Measurements from ENCODE around the gene RPP38. TPM values are rescaled to one million over a fixed set of nuclear protein-coding genes. Genes with fewer than 3 reads are reported as not detected.

The RPP38 gene
- total and polyA plus RNA-seq, 2 of the 13 experiments (the other 11 are each of a cell fraction or from before 2014, with no cell fraction given) = 11.7 to 16.4 TPM

- no peak for TF ChIP-seq FUBP1 (CRISPR knock-in tag; IDR thresholded peaks at IDR 0.05; ENCODE audit: borderline replicate concordance)
- 0 out of 2 replicates have a peak, but pooled peaks have one; percentile 13 for TF ChIP-seq SIN3A (IDR thresholded peaks at IDR 0.05; ENCODE audit: borderline replicate concordance, low read depth, low read length)
- TF ChIP-seq FOXK1 (CRISPR knock-in tag; IDR thresholded peaks at IDR 0.05; ENCODE audit: borderline replicate concordance, low read depth) = 0 out of 2 replicates have a peak, but pooled peaks have one; percentile 41
These were observed 12.6 kb upstream of the RPP38 start (continued) for GRCh38 chr10:15084502-15084922.

GRCh38 chr10:15088428-15089261 is 8.5 kb upstream of the RPP38 start, which contains the start of gene ACBD7:
Gene ACBD7 (minus strand): TSS chr10:15088776. CDS start chr10:15088728, 48 bp downstream.
- DNase-seq (ENCODE audit: low spot score) (peak; percentile 60), ATAC-seq (peak; percentile 91), FAIRE-seq (no peak)
- H3K27me3 ChIP-seq (ENCODE audit: control insufficient read depth in 1 of 2, insufficient read depth in 2 of 2, low read length in 2 of 2) = no peaks in the 10 kb centered on the region; a peak in 1 of 5 replicates
- H3K36me3 ChIP-seq (replicated peaks in 1 of 2; ENCODE audit: control insufficient read depth in 1 of 2, insufficient read depth in 2 of 2, low read length in 2 of 2) = no peaks in the 10 kb centered on the region
- peaks cover 15% of the 10 kb centered on the region for H3K4me1 ChIP-seq (ENCODE audit: insufficient read depth, low read length)
- H3K9ac ChIP-seq (ENCODE audit: insufficient read depth, low read depth, low read length) = peak within 1 kb of the TSS; percentile 49; the same call in 1 of the 2 replicates
- intact Hi-C loops (cut with micrococcal nuclease; ENCODE audit: unreplicated experiment) (loop anchor here (5.0 kb wide), 2 partner anchors 96 to 136 kb away; partner anchors contain the start of gene DCLRE1C), in situ Hi-C loops (cut with HindIII; ENCODE audit: extremely low pct_ligation_motif_present, low pct_unique_long_range_greater_than_20kb) (no loop called here)
- BruUV-seq (replicated peaks) = no TSS peak
- peak within 1 kb of the TSS; percentile 88 for H3K4me2 ChIP-seq (ENCODE audit: low read depth, low read length)
- peak within 1 kb of the TSS; percentile 64 to 85 (median 81) for H3K4me3 ChIP-seq (replicated peaks in 1 of 3; ENCODE audit: insufficient read depth in 1 of 3, low read depth in 2 of 3, low read length in 3 of 3)
- H2AFZ ChIP-seq (ENCODE audit: low read length) = no peak within 1 kb of the TSS
- no peaks in the 10 kb centered on the region for H3K79me2 ChIP-seq (ENCODE audit: insufficient read depth, low read length)
- no peak within 1 kb of the TSS for H3K27ac ChIP-seq (ENCODE audit: extremely low read length, insufficient read depth, low read length)
- ChIA-PET POLR2A (no interaction called here), CTCF (ENCODE audit: low intra/inter-chr PET ratio, low total read pairs) (no interaction called here)
- 13% methylated on average over 38 of the region's 63 CpGs for WGBS (ENCODE audit: low lambda C conversion rate)
- no peaks in the 10 kb centered on the region for H4K20me1 ChIP-seq (ENCODE audit: insufficient read depth, low read length)
- no peaks in the 10 kb centered on the region for H3K9me3 ChIP-seq (ENCODE audit: low read length)
- no peak for TF ChIP-seq DBP (CRISPR knock-in tag; IDR thresholded peaks at IDR 0.05; ENCODE audit: not compliant biosample characterization)
- no peak for TF ChIP-seq RFX1 (IDR thresholded peaks at IDR 0.05)
- TF ChIP-seq BCLAF1 (IDR thresholded peaks at IDR 0.05) = no peak
- TF ChIP-seq ZNF746 (CRISPR knock-in tag; IDR thresholded peaks at IDR 0.05) = no peak
- no peak for TF ChIP-seq ZBTB37 (CRISPR knock-in tag; IDR thresholded peaks at IDR 0.05)
- peak; percentile 95 for TF ChIP-seq TFDP1 (CRISPR knock-in tag; IDR thresholded peaks at IDR 0.05; ENCODE audit: borderline replicate concordance)
